ENCODE data around the gene KCNAB2. TPM values are rescaled to one million over a fixed set of nuclear protein-coding genes. Genes with fewer than 3 reads are reported as not detected.

KCNAB2 gene
- polyA plus RNA-seq, 3 donors = 3.2 to 4.2 (median 3.6) TPM

DNA sequence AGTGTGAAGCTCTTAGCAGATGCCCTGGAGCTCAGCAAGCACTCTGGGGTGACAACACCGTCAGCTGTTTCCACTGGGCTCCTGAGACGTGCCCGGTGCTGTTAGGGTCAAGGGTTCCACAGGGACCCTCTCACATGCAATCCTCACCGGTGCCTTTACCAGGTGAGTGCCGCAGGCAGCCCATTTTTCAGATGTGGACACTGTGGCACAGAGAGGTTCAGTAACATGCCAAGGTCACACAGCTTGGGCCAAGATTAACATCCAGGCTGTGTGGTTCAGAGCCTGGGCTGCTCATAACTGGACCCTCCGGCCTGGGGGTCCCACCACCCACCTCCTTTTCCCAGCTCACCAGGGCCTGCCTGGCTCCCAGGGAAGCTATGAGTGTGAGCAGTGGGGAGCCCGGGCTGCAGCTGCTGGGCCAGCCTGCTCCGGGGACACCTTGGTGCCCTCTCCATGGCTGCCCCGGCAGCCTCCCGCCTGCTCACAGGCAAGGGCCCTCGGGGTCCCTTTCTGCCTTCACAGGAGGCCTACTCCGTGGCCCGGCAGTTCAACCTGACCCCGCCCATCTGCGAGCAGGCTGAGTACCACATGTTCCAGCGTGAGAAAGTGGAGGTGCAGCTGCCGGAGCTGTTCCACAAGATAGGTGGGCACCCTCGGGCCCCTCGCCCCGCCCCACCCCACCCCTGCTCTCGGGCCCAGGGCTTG is 49.3 kb downstream of the KCNAB2 start:
- no peak for DNase-seq (ENCODE audit: low read depth in 3 of 3, low spot score in 2 of 3)

DNA sequence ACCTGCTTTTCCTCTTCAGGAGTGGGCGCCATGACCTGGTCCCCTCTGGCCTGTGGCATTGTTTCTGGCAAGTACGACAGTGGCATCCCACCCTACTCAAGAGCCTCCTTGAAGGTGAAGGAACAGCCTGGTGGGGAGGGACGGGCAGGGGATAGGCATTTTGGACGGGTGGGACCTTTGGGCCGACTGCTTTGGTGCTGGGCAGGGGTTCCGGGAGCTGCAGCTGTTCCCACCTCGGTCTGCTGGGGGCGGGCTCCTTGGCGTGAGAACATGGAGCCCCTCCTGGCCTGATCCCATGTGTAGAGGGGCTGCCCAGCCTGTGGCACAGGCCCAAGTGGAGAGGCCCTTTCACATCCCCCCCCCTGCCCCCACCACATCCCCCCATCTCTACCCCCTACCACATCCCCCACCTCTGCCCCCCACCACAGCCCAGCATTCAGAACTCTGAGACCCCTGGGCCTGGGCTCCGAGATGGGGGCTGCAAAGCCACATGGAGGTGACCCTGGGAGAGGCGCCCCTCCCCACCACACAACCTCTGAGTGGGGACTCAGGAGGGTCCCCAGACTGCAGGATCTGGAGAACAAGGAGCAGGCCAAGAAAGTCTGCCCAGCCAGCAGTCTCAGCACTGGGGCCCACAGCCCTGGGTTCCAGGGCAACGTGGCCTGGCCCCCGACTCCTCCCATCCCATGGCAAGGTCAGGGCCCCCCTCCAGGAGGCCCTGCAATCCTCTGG is 50.0 kb downstream of the KCNAB2 start:
- DNase-seq (ENCODE audit: low read depth in 3 of 3, low spot score in 2 of 3) = no peak

DNA sequence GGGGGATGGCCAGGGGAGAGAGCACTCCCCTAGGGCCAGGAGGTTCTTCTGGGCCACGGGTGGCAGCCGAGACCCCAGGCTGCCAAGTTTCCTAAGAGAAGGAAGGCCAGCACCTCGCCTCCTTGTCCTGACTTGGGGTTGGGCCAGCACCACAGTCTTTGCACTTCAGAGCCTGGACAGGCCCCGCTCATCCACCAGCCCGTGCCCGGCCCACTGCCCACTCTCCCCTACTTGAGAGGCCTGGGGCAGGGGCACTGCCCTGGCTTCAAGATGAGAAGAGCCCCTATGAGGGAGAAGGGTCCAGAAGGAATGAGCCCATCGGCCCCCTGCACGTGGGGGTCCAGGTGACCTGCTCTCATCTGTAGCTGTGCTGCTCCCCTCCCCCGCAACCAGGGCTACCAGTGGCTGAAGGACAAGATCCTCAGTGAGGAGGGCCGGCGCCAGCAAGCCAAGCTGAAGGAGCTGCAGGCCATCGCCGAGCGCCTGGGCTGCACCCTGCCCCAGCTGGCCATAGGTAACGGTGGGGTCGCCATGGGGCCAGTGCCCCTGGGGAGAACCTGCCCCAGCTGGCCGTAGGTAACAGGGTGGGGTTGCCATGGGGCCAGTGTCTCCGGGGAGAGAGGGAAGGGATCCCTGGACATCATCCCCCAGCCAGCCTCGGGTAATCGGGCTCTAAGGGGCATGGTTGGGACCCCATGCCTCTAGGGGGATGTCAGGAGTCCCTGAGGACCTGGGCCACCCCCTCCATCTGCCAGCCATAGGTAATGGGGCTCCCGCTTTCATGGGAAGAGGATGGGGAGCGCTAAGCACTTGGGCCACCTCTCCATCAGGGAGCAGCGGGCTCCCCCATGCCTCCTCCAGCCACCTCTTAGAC is 50.8 kb downstream of the KCNAB2 start:
- no peak for DNase-seq (ENCODE audit: low read depth in 3 of 3, low spot score in 2 of 3)

DNA sequence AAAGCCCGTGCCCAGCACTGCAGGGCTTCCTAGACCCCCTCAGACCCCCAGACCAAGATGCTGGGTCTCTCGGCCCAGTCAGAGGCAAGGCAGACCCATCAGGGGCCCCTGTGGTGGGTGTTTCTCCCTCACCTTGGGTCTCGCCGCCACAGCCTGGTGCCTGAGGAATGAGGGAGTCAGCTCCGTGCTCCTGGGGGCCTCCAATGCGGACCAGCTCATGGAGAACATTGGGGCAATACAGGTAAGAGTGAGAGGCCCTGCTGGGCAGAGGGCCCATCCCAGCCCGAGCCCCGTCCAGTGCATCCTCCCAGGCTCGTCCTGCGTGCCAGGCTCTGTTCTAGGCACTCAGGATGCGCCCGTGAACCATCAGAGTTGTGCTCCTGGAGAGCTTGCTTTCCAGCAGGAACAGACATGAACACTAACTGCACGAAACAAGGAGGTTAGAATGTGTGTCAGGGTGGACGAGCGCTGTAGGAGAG is 51.5 kb downstream of the KCNAB2 start:
- no peak for DNase-seq (ENCODE audit: low read depth in 3 of 3, low spot score in 2 of 3)

DNA sequence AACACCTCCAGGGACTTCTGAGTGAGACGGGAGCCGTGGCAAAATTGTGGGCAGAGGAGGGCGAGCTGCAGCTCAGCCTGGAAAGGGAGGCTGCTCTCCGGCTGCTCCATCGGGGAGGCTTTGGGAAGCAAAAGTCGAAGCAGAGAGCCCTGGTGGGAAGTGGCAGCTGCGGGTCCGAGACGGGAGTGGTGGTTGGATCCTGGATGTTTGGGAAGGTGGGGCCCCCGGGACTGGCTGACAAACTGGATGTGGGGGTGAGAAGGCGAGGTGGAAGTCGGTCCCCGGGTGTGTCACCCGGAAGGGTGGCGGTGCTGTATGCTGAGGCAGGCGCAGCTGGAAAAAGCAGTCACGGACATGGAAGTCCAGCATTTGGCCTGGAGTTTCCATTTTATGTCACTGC is 52.1 kb downstream of the KCNAB2 start:
- DNase-seq (ENCODE audit: low read depth in 3 of 3, low spot score in 2 of 3) = no peak

DNA sequence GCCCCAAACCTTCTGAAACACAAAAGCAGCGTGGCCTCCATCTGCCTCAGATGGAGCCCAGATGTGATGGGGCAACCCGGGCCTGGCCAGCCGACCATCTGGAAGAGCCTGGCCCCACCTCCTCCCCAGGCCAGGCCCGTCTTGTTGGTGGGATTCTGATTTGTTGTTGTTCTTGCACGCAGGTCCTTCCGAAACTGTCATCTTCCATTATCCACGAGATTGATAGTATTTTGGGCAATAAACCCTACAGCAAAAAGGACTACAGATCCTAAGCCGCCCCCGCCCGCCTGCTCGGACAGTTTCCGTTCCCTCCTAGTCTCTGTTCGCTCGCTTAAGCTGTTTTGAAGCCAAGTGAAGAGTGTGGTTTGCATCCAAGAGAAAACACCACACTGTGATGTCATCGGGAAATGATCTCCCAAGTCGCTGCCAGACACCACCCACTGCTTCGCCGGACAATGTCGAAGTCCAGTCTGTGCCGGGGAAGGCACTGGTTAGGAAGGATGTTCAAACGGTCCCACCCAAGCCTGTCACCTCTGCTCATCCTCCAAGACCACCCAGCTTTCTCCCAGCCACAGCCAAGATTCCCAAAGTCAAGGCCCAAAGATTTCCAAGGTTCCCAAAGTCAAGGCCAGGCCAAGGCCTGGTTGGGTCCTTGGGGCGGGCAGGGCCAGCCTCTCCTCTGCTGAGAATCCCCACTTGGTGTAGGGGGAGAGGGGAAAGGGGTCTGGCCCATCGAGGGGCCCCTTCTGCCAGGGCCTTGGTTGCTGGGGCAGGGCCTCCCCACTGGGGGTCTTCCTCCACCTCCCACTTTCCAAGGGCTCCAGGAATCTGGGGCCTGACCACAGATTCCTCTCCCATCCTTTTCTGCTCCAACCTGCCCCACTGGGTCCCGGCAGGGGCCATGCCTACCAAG is 52.9 kb downstream of the KCNAB2 start:
- no peak for DNase-seq (ENCODE audit: low read depth in 3 of 3, low spot score in 2 of 3)

- no peak for DNase-seq (ENCODE audit: low read depth in 3 of 3, low spot score in 2 of 3)
Measured at GRCh38 chr1:6099297-6099696, 53.6 kb downstream of the KCNAB2 start.

DNA sequence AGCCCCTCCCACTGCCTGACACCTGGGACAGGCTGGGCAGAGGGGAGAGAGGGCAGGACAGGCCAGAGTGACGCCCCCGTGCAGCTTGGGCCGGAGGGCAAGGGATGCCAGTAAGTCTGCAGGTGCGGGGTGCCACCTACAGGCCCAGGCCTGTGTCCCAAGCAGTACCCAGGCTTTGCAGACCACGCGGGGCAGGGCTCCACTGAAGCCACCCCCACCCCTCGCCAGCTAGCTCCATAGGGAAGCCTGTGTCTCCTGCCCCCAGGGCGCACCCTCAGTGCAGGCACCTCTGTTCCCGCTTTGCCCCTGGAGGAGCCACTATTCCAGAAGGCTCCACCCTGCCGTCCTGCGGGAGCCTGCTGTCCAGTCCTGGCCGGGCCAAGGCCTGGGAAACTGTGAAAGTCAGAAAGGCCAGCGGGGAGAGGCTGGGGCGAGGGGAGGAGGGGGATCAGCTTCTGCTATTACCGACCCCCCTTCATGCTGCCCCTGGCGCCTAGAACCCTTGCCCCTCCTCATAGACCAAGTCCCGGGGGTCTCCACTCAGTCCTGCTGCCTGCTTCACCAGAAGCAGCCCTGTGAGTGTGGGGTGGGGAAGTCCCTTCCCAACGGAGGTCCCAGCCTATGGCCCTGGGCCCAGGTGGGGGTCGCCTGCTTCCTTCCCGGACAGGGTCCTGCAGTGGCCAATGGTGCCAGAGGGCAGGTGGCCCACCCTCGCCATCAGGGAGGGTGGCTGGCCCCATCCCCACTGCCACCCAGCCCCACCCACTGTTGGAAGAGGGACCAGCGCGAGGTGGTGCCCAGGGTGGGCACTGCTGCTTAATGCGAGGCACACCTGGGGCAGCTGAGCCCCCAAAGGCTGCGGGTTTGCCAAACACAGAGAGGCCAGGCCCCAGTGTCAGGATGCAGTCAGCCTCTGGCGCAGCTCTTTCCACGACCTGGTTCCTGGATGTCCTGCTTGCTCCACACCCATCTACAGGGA is 54.4 kb downstream of the KCNAB2 start:
- DNase-seq (ENCODE audit: low read depth in 3 of 3, low spot score in 2 of 3) = no peak

- DNase-seq (ENCODE audit: low read depth in 3 of 3, low spot score in 2 of 3) = no peak
Measured at GRCh38 chr1:6100861-6101783, 55.4 kb downstream of the KCNAB2 start.

GRCh38 chr1:6101826-6102531 is 56.3 kb downstream of the KCNAB2 start:
- DNase-seq (ENCODE audit: low read depth in 3 of 3, low spot score in 2 of 3) = no peak

- no peak for DNase-seq (ENCODE audit: low read depth in 3 of 3, low spot score in 2 of 3)
Measured at GRCh38 chr1:6102532-6102845, 56.8 kb downstream of the KCNAB2 start.

GRCh38 chr1:6103111-6103853 is 57.6 kb downstream of the KCNAB2 start:
- DNase-seq (ENCODE audit: low read depth in 3 of 3, low spot score in 2 of 3) = no peak

- no peak for DNase-seq (ENCODE audit: low read depth in 3 of 3, low spot score in 2 of 3)
Measured at GRCh38 chr1:6103854-6104530, 58.3 kb downstream of the KCNAB2 start.

- no peak for DNase-seq (ENCODE audit: low read depth in 3 of 3, low spot score in 2 of 3)
Measured at GRCh38 chr1:6104631-6105030, 58.9 kb downstream of the KCNAB2 start.

DNA sequence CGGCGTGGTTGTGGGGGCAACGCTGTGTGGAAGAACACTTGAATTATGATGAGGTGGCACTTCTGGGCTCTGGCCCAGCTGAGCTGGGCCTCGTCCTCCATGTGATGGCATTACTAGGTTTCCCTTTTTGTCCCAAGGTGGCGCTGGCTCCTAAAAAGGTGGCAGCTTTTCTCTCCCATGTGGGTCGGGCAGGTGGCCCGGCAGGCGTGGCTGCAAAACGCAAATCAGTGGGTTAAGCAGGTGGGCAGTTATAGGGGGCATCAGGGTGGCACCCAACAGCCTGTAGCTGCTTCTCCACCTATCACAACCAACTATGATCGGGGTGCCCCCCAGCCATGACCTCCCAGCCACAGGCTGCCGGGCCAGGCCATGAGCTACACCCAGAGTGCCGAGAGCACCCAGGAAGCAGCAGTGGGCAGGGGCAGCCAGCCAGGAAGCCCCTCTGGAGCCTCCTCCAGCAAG is 59.6 kb downstream of the KCNAB2 start:
- no peak for DNase-seq (ENCODE audit: low read depth in 3 of 3, low spot score in 2 of 3)

GRCh38 chr1:6105763-6106162 is 60.1 kb downstream of the KCNAB2 start:
- no peak for DNase-seq (ENCODE audit: low read depth in 3 of 3, low spot score in 2 of 3)

Measured in right renal cortex interstitium (tissue), 3 donors.